ENCODE results near the gene ABR. TPM values are rescaled to one million over a fixed set of nuclear protein-coding genes. Genes with fewer than 3 reads are reported as not detected.
"Not testable (repeated sequence)": the region's sequence is repeated elsewhere in the genome, so short reads cannot be mapped to it uniquely, and the experiment has no call there.

Gene ABR
- total RNA-seq, 1 donor from 2014 or later = 134 TPM

DNA sequence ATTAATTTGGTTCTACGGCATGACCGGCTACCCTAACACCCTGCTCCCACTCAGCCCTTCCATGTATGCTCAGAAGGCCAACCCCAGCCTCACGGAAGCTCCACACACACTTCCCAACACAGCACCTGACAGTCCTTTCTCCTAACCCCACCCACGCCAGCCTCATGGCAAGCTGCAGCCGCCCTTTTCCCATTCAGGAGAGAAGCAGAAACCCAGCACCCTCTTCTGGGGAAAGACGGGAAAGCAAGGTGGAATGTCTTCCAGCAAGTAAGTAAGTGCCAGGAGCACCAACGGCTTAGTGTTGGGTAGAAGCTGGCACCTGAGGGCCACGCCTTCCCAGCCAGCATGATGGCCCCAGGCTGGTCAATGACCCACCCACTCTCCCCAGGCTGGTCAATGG is 32.1 kb downstream of the ABR start:
- DNase-seq = no peak

DNA sequence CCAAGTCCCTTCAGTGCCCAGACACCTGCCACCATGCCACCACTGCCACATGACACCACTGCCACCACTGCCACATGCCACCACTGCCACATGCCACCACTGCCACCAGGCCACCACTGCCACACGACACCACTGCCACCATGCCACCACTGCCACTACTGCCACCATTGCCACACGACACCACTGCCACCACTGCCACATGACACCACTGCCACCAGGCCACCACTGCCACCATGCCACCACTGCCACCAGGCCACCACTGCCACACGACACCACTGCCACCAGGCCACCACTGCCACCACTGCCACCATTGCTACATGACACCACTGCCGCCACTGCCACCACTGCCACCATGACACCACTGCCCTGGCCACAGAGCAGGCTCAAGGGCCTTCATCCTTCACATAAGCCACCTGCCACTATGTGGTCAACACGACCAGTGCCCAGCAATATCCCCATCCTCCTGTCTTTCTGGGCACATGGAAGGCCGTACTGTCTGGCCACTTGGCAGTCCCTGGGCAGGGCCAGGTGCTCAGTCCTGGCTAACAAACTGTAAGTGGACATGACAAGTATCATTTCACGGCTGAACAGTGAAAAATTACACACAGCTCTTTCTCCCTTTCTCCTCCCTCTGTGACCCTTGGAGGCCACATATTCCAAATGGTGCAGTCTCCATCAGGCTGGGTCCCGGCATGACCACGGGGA is 33.1 kb downstream of the ABR start:
- no peak for DNase-seq

DNA sequence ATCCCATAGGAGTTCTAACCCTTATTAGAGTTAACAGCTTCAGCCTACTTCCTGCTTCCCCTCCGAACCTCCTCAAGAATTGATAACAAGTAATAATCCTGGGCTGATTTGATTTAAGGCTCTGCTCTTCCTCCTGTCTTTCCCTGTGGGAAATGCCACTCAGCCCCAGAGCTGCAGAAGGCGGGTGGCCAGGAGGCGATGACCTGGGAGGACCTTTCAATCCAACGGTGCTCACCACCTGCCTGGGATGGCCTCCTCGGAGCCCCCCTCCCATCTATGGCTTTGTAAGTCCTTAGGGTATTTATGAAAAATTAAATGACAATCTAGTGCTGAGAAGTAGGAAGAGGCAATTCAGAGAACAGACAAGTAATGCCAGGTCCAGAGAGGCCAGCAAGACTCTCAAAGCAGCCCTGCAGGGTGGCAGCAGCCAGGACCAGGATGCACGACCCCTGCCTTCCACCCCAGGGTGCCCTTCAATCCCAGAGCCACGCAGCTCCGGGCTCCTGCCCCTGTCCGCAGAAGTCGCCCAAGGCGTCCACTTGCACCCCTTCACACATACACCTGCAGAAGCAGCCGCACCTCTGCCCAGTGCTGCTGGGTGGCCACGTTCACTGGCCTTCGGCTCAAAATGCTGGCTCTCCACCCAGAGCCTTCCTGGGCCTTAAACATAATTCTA is 34.3 kb downstream of the ABR start:
- no peak for DNase-seq

DNA sequence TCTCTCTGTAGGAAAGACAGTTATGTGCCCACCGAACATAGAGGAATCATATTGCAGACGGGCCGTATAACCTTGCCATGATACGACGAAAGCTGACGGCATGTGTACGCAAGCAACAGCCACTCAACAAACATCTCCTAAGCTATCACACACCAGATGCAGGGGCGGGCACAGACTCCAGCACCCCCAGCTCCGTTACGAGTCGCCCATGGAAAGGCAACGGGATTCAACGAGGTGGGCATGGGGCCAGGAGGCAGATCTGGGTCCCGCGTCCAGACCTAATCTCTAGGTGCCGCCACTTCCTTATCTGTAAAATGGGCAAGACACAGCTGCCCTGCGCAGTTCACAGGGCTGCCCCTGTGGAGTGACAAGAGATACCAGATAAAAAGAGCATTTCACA is 35.6 kb downstream of the ABR start:
- DNase-seq = no peak

DNA sequence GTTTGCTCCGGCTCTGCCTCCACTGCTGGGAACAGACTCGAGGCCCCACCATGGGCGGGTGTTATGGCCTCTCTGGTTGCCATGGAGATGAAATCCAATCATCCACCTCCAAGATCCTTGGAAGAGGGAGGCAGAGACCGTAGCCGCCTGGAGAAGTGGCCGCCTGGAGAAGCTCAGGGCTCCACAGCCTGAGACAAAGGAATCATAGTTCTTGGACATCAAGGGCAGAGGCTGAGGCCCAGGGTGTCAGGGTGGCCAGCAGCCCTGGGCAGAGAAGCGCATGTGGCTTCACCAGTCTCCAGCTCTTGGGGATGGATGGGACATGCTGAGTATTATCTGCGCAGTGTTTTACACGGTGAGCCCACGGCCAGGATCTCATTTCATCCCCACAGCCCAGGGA is 36.2 kb downstream of the ABR start:
- DNase-seq = no peak

DNA sequence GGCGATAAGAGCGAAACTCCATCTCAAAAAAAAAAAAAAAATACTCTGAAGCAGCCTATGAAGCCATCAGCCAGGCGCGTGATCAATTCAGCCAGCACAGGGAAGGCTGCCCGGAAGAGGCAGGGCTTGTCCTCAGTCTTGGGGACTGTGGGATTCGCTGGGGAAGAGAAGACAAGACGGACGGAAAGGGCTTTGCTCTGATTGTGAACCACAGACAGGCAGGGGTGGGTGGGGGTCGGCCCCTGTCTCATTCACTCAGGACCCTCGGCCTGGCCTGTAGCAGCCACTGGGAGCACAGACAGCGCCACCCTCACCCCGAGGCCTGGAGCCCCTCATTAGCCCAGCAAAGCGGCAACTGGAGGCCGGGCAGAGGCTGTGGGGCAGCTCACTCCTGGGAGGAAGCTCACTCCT is 37.2 kb downstream of the ABR start:
- no peak for DNase-seq

DNA sequence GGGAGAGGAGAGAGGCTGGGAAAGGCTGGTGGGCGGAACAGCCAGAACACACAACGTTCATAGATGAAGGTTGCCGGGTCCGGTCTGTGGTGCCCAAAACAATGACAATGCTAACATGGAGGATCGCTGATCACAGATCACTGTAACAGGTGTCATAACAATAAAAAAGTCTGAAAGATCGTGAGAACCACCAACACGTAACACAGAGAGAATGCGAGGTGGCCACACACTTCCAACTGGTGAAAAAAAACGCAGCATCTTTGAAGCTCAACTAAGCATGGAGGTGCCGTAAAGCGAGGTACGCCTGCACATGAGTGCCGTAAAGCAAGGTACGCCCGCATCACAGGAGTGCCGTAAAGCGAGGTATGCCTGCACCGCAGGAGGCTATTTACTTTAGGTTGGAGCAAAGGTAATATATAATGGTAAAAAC is 42.3 kb downstream of the ABR start:
- DNase-seq = no peak

DNA sequence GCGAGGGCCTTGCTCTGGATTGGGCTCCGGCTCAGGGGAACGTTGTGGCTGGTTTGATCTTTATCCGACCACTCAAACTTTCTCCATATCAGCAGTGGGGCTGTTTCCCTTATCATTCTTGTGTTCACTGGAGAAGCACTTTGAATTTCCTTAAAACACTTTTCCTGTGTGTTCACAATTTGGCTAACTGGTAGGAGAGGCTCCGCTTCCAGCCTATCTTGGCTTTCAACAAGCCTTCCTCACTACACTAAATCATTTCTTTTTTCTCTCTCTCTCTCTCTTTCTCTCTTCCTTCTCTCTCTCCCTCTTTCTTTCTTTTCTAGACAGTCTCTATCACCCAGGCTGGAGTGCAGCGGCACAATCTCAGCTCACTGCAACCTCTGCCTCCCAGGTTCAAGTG is 43.0 kb downstream of the ABR start:
- DNase-seq = no peak

DNA sequence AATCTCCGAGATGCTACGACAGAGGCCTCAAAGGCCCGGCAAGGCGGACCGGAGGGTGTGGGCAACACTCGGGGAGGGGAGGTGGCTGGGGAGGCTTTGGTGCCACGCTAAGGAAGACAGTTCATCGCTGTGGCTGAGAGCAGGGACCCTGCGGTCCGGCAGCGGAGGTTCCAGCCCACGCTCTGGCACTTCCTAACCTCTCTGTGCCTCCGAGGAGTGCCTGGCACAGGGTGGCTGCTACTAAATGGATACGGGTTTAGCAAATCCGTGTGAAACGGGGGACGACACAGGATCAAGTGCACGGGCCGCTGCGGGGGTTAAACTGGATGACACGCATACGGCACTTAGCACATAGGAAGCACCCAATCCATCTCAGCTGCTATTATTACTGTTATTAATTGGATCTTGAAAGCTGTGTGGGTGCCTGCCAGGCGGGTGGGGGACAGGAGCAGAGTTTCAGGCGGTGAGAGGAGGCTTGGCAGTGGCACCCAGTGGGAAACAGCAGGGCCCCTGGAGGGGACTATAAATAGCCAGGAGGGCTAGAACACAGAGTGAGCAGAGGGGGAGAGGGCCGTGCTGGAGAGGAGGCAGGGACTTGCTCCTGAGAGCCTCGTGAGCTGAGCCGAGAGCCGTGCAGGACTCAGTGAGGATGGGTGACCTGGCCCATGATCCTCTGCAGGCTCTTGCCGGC is 45.0 kb downstream of the ABR start:
- no peak for DNase-seq

DNA sequence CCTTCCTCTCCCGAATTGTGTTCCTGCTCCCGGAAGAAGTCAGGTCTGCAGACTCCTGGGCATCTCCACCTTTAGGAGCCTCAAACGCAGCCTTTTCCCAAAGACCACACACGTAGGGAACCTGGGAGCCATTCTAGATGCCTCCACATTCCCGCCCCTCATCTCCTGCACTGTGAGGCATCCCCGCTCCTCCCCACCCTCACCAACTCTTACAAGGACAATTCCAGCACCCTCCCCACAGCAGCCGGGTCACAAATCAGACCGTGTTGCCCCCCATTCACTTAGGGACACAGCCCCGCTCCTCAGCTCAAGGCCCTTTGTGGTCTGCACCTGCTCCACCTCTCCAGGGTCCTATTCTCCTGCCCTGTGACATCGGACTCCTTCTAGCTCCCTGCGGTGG is 49.6 kb downstream of the ABR start:
- DNase-seq = no peak

DNA sequence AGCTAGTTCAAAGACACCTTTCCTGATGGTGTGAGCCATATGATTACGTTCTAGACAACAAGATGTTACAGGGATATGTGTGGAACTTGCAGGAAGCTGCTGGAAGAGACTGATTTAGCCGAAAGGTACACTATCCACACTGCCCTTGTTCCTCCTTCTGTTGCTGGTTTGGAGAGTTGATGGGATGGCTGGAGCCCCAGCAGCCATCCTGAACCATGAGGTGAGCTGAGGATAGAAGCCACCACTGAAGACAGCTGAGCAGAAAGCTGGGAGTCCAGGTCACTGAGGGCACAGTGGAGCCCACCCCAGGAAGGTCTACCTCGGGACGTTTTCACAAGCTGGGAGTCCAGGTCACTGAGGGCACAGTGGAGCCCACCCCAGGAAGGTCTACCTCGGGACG is 51.3 kb downstream of the ABR start:
- DNase-seq = not testable (repeated sequence)

DNA sequence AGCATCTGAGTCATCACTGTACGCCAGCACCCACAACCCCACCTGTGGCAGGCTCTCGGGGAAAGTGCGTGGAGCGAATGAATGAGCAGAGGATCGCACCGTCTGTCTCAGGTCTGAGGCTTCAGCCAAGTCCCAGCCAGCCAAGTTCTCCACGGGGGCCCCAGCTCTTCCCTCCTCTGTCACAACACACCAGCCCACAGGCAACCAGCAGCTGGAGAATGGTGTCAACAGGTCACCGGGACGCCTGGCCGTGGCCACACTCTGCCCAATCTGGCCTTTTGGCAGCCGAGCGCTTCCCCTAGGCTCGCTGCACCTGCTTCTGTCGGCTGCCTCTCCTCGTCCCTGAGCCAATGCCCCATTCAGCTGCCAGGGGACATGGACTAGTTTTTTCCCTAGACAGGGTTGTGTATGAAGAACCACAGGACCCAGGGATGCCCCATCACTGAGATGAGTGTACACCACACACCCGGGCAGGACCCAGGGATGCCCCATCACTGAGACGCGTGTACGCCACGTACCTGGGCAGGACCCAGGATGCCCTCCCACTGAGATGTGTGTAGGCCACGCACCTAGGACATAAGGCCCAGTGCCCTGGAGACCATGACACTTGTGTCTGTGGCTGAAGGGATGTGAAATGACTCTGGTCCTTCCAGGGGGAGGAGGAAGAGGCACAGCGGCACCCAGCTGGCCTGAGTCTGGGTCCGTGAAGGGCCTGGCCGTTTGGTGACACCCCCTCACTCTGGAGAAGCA is 52.8 kb downstream of the ABR start:
- DNase-seq = no peak

DNA sequence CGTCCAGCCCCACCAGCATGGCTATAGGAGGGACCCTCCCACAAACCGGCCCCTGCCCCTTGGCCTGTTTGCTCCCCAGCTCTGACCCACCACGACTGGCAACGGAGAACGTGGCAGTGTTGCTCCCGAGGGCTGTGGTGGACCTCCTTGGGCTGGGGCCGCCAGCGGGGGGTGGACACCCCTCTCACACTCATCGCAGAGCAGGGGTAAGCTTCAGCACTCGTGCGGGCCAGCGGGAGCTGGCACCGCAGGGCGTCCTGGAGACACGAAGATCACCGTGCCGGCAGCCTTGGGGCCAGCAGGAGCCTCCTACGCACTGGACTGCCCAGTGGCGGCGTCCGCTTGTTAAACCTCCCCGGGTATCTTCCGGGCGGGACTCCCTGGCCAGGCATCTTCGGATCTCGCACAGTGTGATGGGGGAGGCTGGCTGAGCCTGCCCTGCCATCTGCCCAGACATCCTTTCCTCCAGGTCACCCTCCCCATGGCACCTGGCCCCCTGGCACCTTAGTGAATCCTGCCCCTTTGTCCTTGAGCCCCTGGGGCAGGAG is 53.5 kb downstream of the ABR start:
- DNase-seq = no peak

DNA sequence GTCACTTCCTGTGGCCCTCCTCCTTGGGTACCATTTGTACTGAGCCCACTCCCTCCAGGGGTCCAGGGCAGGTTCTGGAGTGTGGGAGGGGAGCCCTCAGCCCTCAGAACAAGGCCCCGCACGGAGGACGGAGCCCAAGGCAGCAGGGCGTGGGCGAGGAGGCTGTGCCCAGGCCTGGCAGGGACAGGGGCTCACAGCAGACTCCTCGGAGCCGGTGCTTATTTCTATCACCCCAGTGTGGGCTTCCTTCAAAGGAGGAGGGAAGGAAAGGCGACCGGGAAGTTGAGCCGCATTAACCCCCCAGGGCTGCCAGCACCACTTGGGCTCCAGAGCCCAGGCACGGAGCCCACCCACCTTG is 54.0 kb downstream of the ABR start:
- no peak for DNase-seq

DNA sequence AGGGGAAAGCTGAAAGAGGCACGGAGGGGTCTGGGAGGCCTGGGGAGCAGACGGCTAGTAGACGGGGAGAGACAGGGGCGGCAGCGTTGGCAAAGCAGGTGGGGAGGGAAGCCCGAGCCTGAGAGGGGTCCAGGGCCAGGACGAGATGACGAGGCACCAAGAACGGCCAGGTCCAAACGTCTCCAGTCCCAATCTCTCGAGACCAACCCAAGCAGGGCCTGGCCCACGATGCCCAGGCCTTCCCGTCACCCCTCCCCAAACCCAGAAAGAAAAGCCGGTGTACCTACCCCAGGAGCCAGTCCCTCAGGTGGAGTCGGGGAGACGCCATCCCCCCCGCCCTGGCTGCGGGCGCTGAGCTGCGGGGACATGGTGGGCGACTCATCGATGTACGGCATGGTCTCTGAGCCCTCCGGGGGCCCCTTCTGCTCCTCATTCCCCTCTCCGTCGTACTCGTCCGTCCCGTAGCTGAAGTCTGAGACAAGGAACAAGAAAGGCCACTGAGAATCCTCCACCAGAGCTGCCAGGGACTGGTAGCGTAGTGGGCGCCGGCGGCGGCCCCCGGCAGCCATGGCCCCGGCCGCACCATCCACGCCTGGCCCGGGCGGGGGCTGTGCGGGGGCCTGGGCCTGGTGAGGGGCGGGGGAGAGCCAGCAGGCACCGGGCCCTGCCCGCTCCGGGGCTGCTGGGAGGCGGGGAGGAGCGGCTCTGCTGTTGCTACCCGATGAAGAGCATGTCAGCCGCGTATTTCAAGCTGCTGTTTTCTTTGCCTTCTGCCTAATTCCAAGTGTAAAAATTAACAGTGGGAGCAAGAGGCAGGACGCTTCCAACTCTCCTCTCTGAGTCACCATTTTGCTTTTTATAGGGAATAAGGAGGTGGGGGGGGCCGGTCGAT is 54.6 kb downstream of the ABR start:
- no peak for DNase-seq

DNA sequence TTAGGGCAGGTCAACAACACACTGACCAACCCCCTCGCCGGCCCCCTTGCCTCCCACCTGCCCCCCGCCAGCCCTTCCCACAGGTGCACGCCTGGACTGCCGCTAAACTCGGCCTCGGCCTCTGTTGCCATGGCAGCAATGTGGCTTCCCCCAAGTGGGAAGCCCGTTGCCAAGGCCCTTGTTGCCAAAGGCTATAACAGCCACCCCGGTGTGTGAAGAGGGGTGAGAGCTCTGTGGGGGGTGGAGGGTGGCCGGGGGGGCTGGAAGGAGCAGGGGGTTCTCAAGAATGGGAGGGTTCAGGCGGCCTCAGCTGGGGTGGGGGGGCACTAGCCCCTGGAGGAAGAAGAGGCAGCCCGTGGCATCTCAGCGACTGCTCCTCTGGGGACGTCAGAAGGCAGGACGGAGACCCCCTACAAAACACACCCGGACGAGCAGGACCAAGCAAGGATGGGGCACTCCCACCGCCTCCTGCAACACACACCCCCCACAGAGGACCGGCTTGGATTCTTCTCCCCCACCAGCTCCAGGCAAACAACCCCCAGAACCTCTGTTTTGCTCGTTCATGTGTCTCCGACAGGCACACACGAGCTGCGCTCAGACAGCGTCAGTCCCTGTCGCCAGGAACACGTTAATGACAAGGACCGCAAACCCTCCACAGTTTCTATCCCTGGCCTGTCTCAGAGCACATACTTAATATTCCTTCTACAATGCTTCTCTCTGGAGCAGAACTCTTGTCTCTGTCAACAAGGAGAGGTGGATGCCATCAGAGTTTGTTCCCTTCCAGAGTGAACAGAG is 55.7 kb downstream of the ABR start:
- no peak for DNase-seq

DNA sequence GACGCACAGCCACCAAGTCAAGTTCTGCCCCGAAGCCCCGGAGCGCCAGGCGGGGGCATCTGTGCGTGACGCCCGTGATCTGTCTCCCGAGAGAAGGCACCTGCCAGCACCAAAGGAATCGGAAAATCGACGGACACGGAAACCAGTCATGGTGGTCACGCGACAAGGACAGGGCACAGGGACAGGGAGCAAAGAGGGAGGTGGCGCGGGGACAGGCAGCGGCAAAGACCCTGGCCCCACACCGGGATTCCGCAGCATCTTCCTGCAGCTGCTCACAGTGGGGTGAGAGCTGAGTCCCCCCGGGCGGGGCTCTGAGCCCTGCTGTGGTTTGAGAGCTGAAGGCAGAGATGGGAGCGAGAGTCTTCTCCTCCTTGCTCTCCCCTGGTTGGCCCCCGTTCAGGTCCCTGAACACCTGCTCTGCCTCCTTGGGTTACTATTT is 56.4 kb downstream of the ABR start:
- no peak for DNase-seq

DNA sequence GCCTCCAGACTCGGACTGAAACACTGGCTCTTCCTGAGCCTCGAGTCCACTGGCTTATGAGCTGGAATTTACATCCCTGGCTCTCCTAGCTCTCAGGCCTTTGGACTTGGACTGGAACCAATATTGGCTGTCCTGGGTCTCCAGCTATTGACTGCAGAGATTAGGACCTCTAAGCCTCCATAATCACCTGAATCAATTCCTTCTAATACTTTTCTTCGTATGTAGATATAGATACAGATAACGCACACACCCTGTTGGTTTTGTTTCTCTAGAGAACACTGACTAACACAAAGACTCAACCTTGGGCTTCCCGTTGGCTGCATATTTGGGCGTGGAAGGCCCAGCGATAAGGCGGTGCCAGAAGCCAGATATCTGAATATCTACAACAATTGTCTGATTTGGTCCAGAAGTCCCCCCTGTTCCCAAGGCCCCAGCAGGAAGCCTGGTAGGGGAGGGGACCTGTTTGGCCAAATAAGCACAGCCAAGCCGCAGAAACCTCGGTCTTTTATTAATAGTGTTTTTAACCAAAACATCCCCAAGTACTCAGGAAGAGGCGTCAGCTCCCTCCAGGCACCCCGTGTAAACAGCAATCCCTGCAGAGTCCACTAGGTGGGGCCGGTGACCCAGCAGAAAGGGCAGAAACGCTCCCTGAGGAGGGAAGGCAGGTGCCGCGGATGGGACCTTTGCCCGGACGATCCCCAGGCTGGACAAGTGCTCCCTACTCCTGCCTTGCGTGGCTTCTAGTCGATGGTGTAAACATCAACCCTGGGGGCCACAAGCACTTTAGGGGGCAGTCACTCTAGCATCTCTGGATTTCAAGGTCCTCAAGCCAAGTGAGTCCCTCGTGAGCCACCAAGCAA is 57.0 kb downstream of the ABR start:
- DNase-seq = peak; percentile 62

DNA sequence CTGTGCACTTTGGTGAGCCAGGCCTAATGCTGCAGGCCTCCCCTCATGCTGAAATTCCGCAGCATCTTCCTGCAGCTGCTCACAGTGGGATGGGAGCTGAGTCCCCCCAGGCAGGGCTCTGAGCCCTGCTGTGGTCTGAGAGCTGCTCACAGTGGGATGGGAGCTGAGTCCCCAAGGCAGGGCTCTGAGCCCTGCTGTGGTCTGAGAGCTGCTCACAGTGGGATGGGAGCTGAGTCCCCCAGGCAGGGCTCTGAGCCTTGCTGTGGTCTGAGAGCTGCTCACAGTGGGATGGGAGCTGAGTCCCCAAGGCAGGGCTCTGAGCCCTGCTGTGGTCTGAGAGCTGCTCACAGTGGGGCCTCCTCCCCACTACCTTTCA is 58.4 kb downstream of the ABR start:
- not testable (repeated sequence) for DNase-seq
